Esophagus muscularis mucosa (tissue), 4 donors: Measurements from ENCODE around the gene CABLES1.

Source experiments
- CTCF ChIP-seq, 3 experiments: fragments of 200-600 bp in 2 of 3; fragments of 450-650 bp in 1 of 3; sonication (generic) in 2 of 3; IDR thresholded peaks; one replicate each; pipeline ENCODE4 v1.5.1; 2017 to 2019; ENCODE audit warnings: antibody characterized with exemption in 3 of 3, mild to moderate bottlenecking in 2 of 3, moderate library complexity in 1 of 3
- EP300 ChIP-seq: sonication (generic); formaldehyde crosslinking; IDR thresholded peaks from one replicate; pipeline ENCODE4 v1.6.1; 2017; ENCODE audit warnings: antibody characterized with exemption
- POLR2A ChIP-seq: fragments of 450-650 bp; IDR thresholded peaks from one replicate; pipeline ENCODE4 v1.6.1; 2017; ENCODE audit warnings: antibody characterized with exemption, moderate library complexity, mild to moderate bottlenecking, low read depth
- POLR2AphosphoS5 ChIP-seq, 2 donors: sonication (generic); formaldehyde crosslinking; IDR thresholded peaks; one replicate each; pipeline ENCODE4 v1.6.1; 2017; ENCODE audit warnings: antibody characterized with exemption in 2 of 2

GRCh38 chr18:23280844-23281243 lies 145.6 kb downstream of the CABLES1 start:
- TF ChIP-seq CTCF (IDR thresholded peaks at IDR 0.05) (no peak), EP300 (no peak), POLR2AphosphoS5 (IDR thresholded peaks at IDR 0.05) (no peak), POLR2A (no peak)
